Measurements from ENCODE around the gene LRRC10. TPM values are rescaled to one million over a fixed set of nuclear protein-coding genes. Genes with fewer than 3 reads are reported as not detected.
"Not testable (repeated sequence)": the region's sequence is repeated elsewhere in the genome, so short reads cannot be mapped to it uniquely, and the experiment has no call there.

The LRRC10 gene
- polyA plus RNA-seq, 4 donors, result not detected

DNA sequence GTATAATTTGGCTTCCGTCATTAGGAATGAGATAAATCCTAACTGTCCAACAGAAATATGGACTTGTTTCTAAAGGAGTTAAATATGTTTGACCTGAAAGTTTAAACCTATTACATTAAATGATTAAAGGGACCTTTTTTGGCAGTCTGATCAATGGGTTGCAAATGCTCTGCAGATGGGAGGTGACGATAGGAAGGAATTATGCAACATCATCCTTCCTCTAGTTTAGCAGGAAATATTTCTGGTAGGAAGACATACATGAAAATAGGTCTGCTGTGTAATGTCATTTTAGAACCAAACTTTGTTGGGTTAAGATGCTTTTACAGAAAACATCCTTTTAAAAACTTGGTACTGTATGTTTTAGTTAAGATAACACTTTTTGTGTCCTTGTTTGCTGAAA, 2.6 kb downstream of the LRRC10 start:
- no peak for DNase-seq
- 65 to 75% (median 75%) methylated on average over 2 of the region's 2 CpGs for WGBS, 3 donors
- Histone ChIP-seq H3K4me1 (ENCODE audit: control insufficient read depth in 3 of 3, insufficient read depth in 2 of 3, low read depth in 1 of 3, low read length in 2 of 3) (no peaks in the 10 kb centered on the region), H3K36me3 (ENCODE audit: control insufficient read depth in 3 of 3, insufficient read depth in 2 of 3, low read depth in 1 of 3, low read length in 3 of 3) (no peaks in the 10 kb centered on the region), H3K4me3 (ENCODE audit: low read depth in 1 of 3, low read length in 3 of 3) (no peak overlapping the region), H3K27me3 (ENCODE audit: control insufficient read depth in 3 of 3, insufficient read depth in 3 of 3, low read length in 3 of 3) (no peaks in the 10 kb centered on the region), H3K9me3 (ENCODE audit: control insufficient read depth in 2 of 2, insufficient read depth in 1 of 2, low read depth in 1 of 2, low read length in 1 of 2) (no peaks in the 10 kb centered on the region), H3K27ac (ENCODE audit: low read depth in 1 of 3, low read length in 2 of 3) (no peak overlapping the region)
- no peak for FAIRE-seq

- 74 to 86% (median 81%) methylated on average over 2 of the region's 3 CpGs for WGBS, 3 donors
Measured at GRCh38 chr12:69604275-69604674, 6.4 kb downstream of the LRRC10 start.

GRCh38 chr12:69603556-69603955, 7.2 kb downstream of the LRRC10 start:
- H3K36me3 ChIP-seq (ENCODE audit: control insufficient read depth in 3 of 3, insufficient read depth in 2 of 3, low read depth in 1 of 3, low read length in 3 of 3), result peaks cover 11 to 23% (median 17%) of the 10 kb centered on the region in 3 donors
- not testable (repeated sequence) for FAIRE-seq; H3K27ac ChIP-seq (ENCODE audit: low read depth in 1 of 3, low read length in 2 of 3); DNase-seq; H3K4me1 ChIP-seq (ENCODE audit: control insufficient read depth in 3 of 3, insufficient read depth in 2 of 3, low read depth in 1 of 3, low read length in 2 of 3); H3K9me3 ChIP-seq (ENCODE audit: control insufficient read depth in 2 of 2, insufficient read depth in 1 of 2, low read depth in 1 of 2, low read length in 1 of 2); H3K4me3 ChIP-seq (ENCODE audit: low read depth in 1 of 3, low read length in 3 of 3); H3K27me3 ChIP-seq (ENCODE audit: control insufficient read depth in 3 of 3, insufficient read depth in 3 of 3, low read length in 3 of 3)
- WGBS, 3 donors, result 93 to 97% (median 97%) methylated on average over 5 of the region's 6 CpGs

More at GRCh38 chr12:69604275-69604674, 6.4 kb downstream of the LRRC10 start:
- not testable (repeated sequence) for DNase-seq; H3K27ac ChIP-seq (ENCODE audit: low read depth in 1 of 3, low read length in 2 of 3); H3K4me3 ChIP-seq (ENCODE audit: low read depth in 1 of 3, low read length in 3 of 3); H3K4me1 ChIP-seq (ENCODE audit: control insufficient read depth in 3 of 3, insufficient read depth in 2 of 3, low read depth in 1 of 3, low read length in 2 of 3); H3K9me3 ChIP-seq (ENCODE audit: control insufficient read depth in 2 of 2, insufficient read depth in 1 of 2, low read depth in 1 of 2, low read length in 1 of 2); FAIRE-seq; H3K27me3 ChIP-seq (ENCODE audit: control insufficient read depth in 3 of 3, insufficient read depth in 3 of 3, low read length in 3 of 3)
- peaks cover 9 to 18% (median 17%) of the 10 kb centered on the region in 3 donors for H3K36me3 ChIP-seq (ENCODE audit: control insufficient read depth in 3 of 3, insufficient read depth in 2 of 3, low read depth in 1 of 3, low read length in 3 of 3)

- Histone ChIP-seq H3K27ac (ENCODE audit: low read depth in 1 of 3, low read length in 2 of 3) (no peak overlapping the region), H3K4me3 (ENCODE audit: low read depth in 1 of 3, low read length in 3 of 3) (no peak overlapping the region), H3K9me3 (ENCODE audit: control insufficient read depth in 2 of 2, insufficient read depth in 1 of 2, low read depth in 1 of 2, low read length in 1 of 2) (no peaks in the 10 kb centered on the region), H3K27me3 (ENCODE audit: control insufficient read depth in 3 of 3, insufficient read depth in 3 of 3, low read length in 3 of 3) (no peaks in the 10 kb centered on the region), H3K4me1 (ENCODE audit: control insufficient read depth in 3 of 3, insufficient read depth in 2 of 3, low read depth in 1 of 3, low read length in 2 of 3) (peaks cover 0 to 4% (median 0%) of the 10 kb centered on the region in 3 donors), H3K36me3 (ENCODE audit: control insufficient read depth in 3 of 3, insufficient read depth in 2 of 3, low read depth in 1 of 3, low read length in 3 of 3) (peaks cover 11 to 26% (median 19%) of the 10 kb centered on the region in 3 donors)
- FAIRE-seq, result no peak
- DNase-seq, result no peak
Measured at GRCh38 chr12:69602954-69603353, 7.8 kb downstream of the LRRC10 start.

DNA sequence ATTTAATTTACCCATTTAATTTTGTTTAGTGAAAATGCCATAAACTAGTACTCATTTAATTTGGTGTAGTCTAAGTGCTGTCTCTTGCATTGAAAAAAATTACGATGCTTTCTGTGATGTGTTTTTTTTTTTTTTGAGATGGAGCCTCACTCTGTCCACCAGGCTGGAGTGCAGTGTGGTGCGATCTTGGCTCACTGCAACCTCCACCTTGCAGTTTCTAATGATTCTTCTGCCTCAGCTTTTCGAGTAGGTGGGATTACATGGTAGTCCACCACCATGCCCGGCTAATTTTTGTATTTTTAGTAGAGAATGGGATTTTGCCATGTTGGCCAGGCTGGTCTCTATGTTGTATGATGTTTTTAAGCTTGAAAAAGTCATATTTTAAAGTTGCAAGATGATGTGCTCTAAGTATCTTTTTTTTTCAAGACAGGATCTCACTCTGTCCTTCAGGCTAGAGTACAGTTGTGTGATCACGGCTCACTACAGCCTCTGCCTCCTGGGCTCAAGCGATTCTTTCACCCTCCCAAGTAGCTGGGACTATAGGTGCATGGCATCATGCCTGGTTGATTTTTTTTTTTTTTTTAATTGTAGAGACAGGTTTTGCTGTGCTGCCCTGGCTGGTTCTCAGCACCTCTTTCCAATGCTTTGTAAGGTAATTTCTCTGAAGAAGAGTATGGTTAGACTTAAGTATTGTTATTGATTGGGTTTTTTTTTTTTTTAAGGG, 8.6 kb downstream of the LRRC10 start:
- 94 to 96% (median 96%) methylated on average over 6 of the region's 6 CpGs for WGBS, 3 donors
- FAIRE-seq (no peak), DNase-seq (no peak)
- Histone ChIP-seq H3K4me3 (ENCODE audit: low read depth in 1 of 3, low read length in 3 of 3) (no peak overlapping the region), H3K27ac (ENCODE audit: low read depth in 1 of 3, low read length in 2 of 3) (no peak overlapping the region), H3K4me1 (ENCODE audit: control insufficient read depth in 3 of 3, insufficient read depth in 2 of 3, low read depth in 1 of 3, low read length in 2 of 3) (peaks cover 0 to 4% (median 0%) of the 10 kb centered on the region in 3 donors), H3K27me3 (ENCODE audit: control insufficient read depth in 3 of 3, insufficient read depth in 3 of 3, low read length in 3 of 3) (no peaks in the 10 kb centered on the region), H3K36me3 (ENCODE audit: control insufficient read depth in 3 of 3, insufficient read depth in 2 of 3, low read depth in 1 of 3, low read length in 3 of 3) (peaks cover 14 to 26% (median 19%) of the 10 kb centered on the region in 3 donors), H3K9me3 (ENCODE audit: control insufficient read depth in 2 of 2, insufficient read depth in 1 of 2, low read depth in 1 of 2, low read length in 1 of 2) (no peaks in the 10 kb centered on the region)

DNA sequence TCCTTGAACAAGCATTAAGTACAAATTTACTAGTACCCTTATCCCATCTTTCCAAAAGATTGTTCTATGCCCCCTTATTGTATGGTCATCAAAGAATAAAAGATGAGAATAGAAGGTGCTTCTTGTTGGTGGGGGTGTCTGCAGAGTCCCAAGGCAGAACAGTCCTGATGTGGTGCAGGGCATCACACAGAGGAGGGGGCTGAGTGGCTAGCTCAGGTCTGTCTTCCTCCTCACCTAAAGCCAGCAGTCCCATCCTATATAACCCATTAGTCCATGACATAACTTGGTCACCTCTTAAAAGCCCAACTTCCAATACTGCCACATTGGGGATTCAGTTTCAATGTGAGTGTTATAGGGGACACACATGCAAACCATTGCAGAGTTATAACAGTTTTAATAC, 9.9 kb downstream of the LRRC10 start:
- Histone ChIP-seq H3K36me3 (ENCODE audit: control insufficient read depth in 3 of 3, insufficient read depth in 2 of 3, low read depth in 1 of 3, low read length in 3 of 3) (peaks cover 14 to 26% (median 20%) of the 10 kb centered on the region in 3 donors), H3K27ac (ENCODE audit: low read depth in 1 of 3, low read length in 2 of 3) (no peak overlapping the region), H3K4me3 (ENCODE audit: low read depth in 1 of 3, low read length in 3 of 3) (no peak overlapping the region), H3K9me3 (ENCODE audit: control insufficient read depth in 2 of 2, insufficient read depth in 1 of 2, low read depth in 1 of 2, low read length in 1 of 2) (no peaks in the 10 kb centered on the region), H3K4me1 (ENCODE audit: control insufficient read depth in 3 of 3, insufficient read depth in 2 of 3, low read depth in 1 of 3, low read length in 2 of 3) (peaks cover 0 to 4% (median 0%) of the 10 kb centered on the region in 3 donors), H3K27me3 (ENCODE audit: control insufficient read depth in 3 of 3, insufficient read depth in 3 of 3, low read length in 3 of 3) (no peaks in the 10 kb centered on the region)
- FAIRE-seq, result no peak
- no peak for DNase-seq

DNA sequence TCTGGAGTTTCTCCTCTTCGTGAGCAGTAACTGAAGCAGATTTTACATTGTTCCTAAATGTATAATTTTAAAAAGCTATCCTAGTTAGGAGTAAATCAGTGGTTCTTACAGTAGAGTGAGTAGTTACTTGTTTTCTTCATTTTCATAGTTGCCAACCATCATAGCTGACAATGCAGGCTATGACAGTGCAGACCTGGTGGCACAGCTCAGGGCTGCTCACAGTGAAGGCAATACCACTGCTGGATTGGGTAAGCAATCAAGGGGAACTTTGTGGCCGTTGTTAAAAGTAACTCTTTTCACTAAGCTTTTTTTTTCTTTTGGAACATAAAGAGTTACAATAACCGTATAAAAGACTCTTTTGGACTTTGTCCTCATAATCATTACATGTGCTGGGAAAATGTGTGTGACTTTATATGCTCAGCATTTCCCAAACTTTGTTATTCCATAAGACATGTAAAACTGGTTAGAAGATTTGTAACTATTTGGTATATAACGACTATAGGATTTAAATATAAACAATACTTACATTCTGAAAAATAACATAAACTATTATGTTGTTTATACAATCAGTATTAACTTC, 12.4 kb downstream of the LRRC10 start:
- Histone ChIP-seq H3K4me3 (ENCODE audit: low read depth in 1 of 3, low read length in 3 of 3) (no peak overlapping the region), H3K27me3 (ENCODE audit: control insufficient read depth in 3 of 3, insufficient read depth in 3 of 3, low read length in 3 of 3) (no peaks in the 10 kb centered on the region), H3K4me1 (ENCODE audit: control insufficient read depth in 3 of 3, insufficient read depth in 2 of 3, low read depth in 1 of 3, low read length in 2 of 3) (peaks cover 0 to 4% (median 0%) of the 10 kb centered on the region in 3 donors), H3K36me3 (ENCODE audit: control insufficient read depth in 3 of 3, insufficient read depth in 2 of 3, low read depth in 1 of 3, low read length in 3 of 3) (peaks cover 20 to 36% (median 29%) of the 10 kb centered on the region in 3 donors), H3K9me3 (ENCODE audit: control insufficient read depth in 2 of 2, insufficient read depth in 1 of 2, low read depth in 1 of 2, low read length in 1 of 2) (no peaks in the 10 kb centered on the region), H3K27ac (ENCODE audit: low read depth in 1 of 3, low read length in 2 of 3) (no peak overlapping the region)
- peak; percentile 36 to 40 for DNase-seq
- WGBS, 3 donors, result 26 to 47% (median 28%) methylated on average over 4 of the region's 4 CpGs
- peak; percentile 68 for FAIRE-seq

- H3K36me3 ChIP-seq (ENCODE audit: control insufficient read depth in 3 of 3, insufficient read depth in 2 of 3, low read depth in 1 of 3, low read length in 3 of 3), result peaks cover 17 to 36% (median 26%) of the 10 kb centered on the region in 3 donors
- no peaks in the 10 kb centered on the region for H3K9me3 ChIP-seq (ENCODE audit: control insufficient read depth in 2 of 2, insufficient read depth in 1 of 2, low read depth in 1 of 2, low read length in 1 of 2)
- DNase-seq, result no peak
- H3K4me3 ChIP-seq (ENCODE audit: low read depth in 1 of 3, low read length in 3 of 3), result no peak overlapping the region
- no peak for FAIRE-seq
- peaks cover 0 to 4% (median 0%) of the 10 kb centered on the region in 3 donors for H3K4me1 ChIP-seq (ENCODE audit: control insufficient read depth in 3 of 3, insufficient read depth in 2 of 3, low read depth in 1 of 3, low read length in 2 of 3)
- H3K27me3 ChIP-seq (ENCODE audit: control insufficient read depth in 3 of 3, insufficient read depth in 3 of 3, low read length in 3 of 3), result no peaks in the 10 kb centered on the region
- no peak overlapping the region for H3K27ac ChIP-seq (ENCODE audit: low read depth in 1 of 3, low read length in 2 of 3)
- 95 to 100% (median 97%) methylated on average over 2 of the region's 2 CpGs for WGBS, 3 donors
Measured at GRCh38 chr12:69595689-69596088, 15.0 kb downstream of the LRRC10 start.

All from small intestine (tissue), 7 donors.